Activated CD8-positive, alpha-beta memory T cell treated with anti-CD3 and anti-CD28 coated beads for 48 hours (primary cell): ENCODE measurements around the gene CHD5.

ENCODE experiments used
- DNase-seq, 3 experiments: peaks; one replicate each; pipeline ENCODE4 v3.0.0-alpha.2; 2020; ENCODE audit warnings: low read depth in 2 of 3, low spot score in 2 of 3

The CHD5 gene

DNA sequence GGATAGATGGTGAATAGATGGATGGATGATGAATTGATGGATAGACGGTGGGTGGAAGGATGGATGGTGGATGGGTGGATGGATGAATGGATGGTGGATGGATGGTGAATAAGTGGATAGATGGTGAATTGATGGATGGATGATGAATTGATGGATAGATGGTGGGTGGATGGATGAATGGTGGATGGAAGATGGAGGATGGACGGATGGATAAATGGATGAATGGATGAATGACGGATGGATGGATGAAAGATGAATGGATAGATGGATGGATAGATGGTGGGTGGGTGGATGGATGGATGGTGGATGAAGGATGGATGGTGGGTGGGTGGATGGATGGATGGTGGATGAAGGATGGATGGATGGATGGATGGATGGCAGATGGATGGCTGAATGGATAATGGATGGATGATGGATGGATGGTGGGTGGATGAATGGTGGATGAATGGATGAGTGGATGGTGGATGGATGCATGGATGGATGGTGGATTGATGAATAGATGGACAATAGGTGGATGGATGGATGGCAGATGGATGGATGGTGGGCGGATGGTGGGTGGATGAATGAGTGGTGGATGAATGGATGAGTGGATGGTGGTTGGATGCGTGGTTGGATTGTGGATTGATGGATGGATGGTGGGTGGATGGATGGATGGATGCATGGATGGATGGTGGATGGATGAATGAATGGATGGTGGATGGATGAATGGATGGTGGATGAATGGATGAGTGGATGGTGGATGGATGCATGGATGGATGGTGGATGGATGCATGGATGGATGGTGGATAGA, 5.3 kb downstream of the CHD5 start:
- DNase-seq = no peak

- no peak for DNase-seq
Measured at GRCh38 chr1:6172549-6172948, 7.6 kb downstream of the CHD5 start.

GRCh38 chr1:6171548-6172124, 8.5 kb downstream of the CHD5 start:
- no peak for DNase-seq

- DNase-seq = no peak
Measured at GRCh38 chr1:6170742-6171201, 9.3 kb downstream of the CHD5 start.

- no peak for DNase-seq
Measured at GRCh38 chr1:6170116-6170741, 9.9 kb downstream of the CHD5 start.

GRCh38 chr1:6168947-6169586, 11.1 kb downstream of the CHD5 start:
- no peak for DNase-seq

DNA sequence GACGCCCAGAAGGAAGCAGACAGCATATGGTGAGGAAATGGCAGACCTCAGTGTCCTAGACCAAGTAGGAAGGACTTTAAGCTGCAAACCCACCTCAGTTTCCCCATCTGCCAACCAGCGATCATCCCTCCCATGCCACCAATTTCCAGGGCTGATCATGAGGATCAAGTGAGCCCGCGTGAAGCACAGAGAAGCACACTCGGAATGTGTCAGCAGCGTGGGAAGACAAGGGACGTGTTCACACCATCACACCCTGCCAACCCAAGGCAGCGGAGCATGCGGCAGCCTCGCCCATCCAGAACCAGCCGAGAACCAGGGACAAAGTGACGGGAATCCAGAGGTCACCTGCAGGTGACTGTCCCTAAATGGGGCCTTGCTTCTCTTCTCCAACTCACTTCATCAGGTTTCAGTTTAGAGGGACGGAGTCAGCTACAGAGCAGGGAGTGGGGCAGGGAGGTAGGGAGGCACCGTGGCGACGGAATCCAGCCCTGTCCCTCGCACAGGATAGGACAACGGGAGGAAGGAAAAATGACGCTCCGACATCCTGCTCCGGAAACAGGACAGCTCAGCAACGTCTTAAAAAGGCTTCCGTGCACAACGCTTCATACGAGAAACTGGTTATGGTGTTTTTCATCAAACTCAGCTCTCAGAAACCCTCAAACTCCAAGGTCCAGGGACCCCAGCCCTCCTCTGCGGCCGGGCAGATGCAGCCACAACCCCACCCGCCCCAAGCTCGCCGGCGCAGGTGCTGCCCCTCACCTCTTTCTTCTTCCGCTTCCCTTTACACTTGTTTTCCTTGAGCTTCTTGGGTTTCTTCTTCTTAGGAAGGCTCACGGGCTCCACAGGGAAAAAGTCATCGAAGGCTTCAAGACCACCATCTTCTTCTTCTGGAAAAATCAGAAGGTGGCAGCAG, 12.5 kb downstream of the CHD5 start:
- no peak for DNase-seq

GRCh38 chr1:6166655-6167390, 13.3 kb downstream of the CHD5 start:
- no peak for DNase-seq

- DNase-seq = no peak
Measured at GRCh38 chr1:6166221-6166620, 13.9 kb downstream of the CHD5 start.

DNA sequence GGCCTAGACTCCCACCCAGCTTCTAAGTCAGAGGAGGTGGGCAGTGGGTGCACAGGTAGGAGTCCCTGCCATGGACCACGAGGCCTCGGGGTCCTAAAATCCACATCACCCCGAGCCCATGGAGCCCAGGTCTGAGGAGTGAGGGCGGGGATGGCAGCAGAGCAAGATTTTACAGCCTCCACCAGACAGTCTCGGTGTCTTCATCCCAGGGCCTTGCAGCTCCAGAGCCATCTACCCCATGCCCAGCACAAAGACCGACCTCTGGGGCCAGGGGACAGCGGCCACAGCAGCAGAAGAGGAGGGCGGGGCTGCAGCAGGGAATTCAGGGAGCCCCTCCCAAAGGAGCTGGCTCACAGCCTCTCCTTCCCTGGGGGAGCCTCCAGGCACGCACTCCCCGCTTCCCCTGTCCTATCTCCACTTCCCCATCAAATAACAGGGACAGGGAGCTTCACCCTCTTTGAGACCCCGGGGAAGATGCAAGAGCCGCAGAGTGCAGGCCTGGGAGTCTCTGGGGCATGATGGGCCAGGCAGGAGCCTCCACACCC, 14.6 kb downstream of the CHD5 start:
- no peak for DNase-seq

DNA sequence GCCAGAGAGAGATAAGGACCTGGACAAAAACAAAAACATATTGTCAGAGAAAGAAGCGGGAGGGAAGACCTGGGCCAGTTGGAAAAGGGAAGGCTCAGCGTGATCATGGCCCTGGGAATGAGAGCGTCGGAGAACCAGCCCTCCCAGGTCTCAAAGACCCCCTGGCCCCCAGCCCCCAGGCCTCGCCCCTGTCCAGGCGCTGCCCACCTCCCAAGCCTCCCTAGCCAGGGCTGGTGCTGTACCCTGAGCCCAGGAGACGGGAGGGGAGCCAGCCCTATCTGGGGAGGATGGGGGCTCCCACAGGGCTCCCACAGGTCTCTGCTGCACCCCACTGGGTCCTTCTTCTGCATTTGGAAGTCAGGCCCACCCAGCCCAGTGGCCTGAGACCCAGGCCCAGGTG, 15.1 kb downstream of the CHD5 start:
- DNase-seq = no peak

GRCh38 chr1:6163973-6164617, 16.0 kb downstream of the CHD5 start:
- DNase-seq = no peak

DNA sequence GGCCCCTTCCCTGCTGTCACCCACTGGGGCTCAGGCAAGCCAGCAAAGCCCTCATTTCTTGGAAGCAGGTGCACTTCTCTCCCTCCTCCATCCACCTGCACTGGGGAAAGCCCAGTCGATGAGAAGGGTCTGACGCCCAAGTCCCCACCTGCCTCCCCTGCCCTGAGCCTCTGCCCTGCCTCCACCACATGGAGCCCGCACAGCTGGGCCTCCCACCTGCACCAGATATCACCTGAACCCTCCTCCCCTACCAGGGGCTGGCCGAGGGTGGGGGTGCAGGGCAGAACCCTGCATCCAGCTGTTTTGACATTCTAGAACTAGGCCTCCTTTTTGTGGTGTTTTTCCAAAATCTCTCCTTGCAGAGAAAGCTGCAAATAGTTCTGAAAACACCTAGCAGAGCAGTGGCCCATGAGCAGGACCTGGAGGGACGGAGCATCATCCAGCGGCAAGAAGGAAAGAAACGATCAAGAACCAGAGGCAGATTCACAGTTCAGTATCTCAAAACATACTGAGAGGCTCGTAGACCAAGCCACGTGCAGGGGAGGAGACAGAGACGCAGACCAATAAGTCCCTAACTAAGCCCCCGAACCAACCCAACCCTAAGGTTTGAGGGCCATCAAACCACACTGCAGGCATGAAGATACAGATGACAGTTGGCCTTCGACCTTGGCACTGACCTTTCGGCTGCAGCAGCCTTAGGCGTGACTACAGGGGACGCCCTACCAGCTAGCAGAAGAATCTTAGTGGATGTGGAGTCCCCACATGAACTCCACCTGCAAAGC, 16.7 kb downstream of the CHD5 start:
- DNase-seq = no peak

DNA sequence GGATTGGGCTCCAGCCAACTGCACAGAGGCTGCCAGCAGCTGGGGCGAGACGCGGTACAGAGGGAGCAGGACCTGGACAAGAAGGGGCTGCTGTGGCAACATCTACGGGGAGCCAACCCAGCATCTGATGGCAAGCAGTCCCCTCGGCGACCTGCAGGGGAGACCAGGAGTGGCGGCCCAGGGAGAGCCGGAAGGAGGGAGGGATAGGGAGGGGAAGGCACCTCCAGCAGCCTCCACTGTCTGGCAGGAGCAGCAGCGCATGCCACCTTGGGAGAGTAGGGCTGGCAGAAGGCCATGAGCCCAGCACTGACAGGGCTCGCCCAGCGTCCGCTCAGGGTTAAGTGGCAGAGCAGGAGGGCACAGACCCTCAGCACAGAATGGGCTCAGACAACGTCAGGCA, 17.3 kb downstream of the CHD5 start:
- no peak for DNase-seq

- DNase-seq = no peak
Measured at GRCh38 chr1:6162341-6162740, 17.8 kb downstream of the CHD5 start.

GRCh38 chr1:6158181-6158580, 21.9 kb downstream of the CHD5 start:
- DNase-seq = no peak

GRCh38 chr1:6157528-6158174, 22.5 kb downstream of the CHD5 start:
- DNase-seq = no peak

DNA sequence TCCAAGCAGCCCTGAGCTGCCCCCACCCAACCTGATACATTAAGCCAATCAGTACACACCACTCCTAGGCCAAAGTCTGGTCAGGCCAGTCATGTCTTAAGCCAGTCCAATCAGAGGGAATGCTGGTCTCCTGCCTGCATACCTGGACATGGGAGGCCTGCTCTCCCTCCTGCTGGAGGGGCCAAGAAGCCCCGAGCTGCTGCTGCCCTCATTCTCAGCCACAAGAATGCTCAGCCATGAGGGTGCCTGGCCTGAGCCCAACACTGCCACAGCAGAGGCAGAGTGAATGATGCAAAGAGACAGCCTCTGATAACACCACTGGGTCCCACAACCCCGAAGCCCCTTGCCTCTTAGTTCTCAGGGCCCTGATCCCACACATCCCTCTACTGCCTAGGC, 23.0 kb downstream of the CHD5 start:
- no peak for DNase-seq
